Left ventricle myocardium inferior (tissue), 1 donor: ENCODE measurements around the gene USP10. TPM values are rescaled to one million over a fixed set of nuclear protein-coding genes. Genes with fewer than 3 reads are reported as not detected.

Experiments
- DNase-seq: peaks from one replicate; pipeline ENCODE4 v3.0.0-alpha.2; 2020
- H3K27ac ChIP-seq: fragments of 200-600 bp; replicated peaks from 2 replicates; pipeline ENCODE4 v1.8.0; 2021
- H3K27me3 ChIP-seq: fragments of 200-600 bp; 2 replicates; pipeline ENCODE4 v1.8.0; 2021; ENCODE audit warnings: low read depth
- H3K36me3 ChIP-seq: fragments of 200-600 bp; 2 replicates; pipeline ENCODE4 v1.8.0; 2021
- H3K4me1 ChIP-seq: fragments of 200-600 bp; 2 replicates; pipeline ENCODE4 v1.8.0; 2021
- H3K4me3 ChIP-seq: fragments of 200-600 bp; 2 replicates; pipeline ENCODE4 v1.8.0; 2021; ENCODE audit warnings: mild to moderate bottlenecking, moderate library complexity
- H3K9me3 ChIP-seq: fragments of 200-600 bp; replicated peaks from 2 replicates; pipeline ENCODE4 v1.8.0; 2021
- intact Hi-C: fragments of 100-400 bp; cut with micrococcal nuclease; formaldehyde crosslinking; loops from one replicate; pipeline ENCODE4 v1.11.0; 2022
- total RNA-seq: library from RNA; stranded (reverse); fragmentation: NEBNext Ultra II Directional; extraction: Animal tissue kit (Norgen Biotek cat#: 25700); gene quantifications from one replicate; pipeline ENCODE4 v1.2.1, GENCODE V29; 2021
- TF ChIP-seq, protein P1 (sequence below): fragments of 200-600 bp; IDR thresholded peaks from 2 replicates; pipeline ENCODE4 v1.8.0; 2021; ENCODE audit warnings: antibody characterized with exemption, mild to moderate bottlenecking, borderline replicate concordance
- donor health status: DM: no; HTN: yes; CAD: no; lungs with severe emphysema.

The USP10 gene
- total RNA-seq, 1 donor from 2014 or later: 66.7 TPM

DNA sequence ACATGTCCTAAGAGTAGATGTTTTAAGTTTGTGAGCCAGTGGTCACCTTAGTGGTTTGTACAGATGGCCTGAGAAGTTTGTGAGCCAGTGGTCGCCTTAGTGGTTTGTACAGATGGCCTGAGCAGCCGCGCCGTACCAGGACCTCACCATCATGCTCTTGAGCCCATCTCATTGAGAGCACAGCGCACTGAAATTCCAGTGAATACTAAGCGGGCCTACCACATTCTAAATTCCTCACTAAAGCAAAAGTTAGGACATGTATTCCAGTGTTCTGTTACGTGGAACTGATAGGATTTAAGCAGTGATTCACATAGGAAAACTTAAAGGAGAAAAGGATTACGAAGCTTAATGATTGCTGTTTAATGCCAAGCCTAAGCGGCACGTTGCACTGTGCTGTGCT is 3.9 kb downstream of the USP10 start:
- intact Hi-C loops: no loop called here
- TF ChIP-seq, protein P1, sequence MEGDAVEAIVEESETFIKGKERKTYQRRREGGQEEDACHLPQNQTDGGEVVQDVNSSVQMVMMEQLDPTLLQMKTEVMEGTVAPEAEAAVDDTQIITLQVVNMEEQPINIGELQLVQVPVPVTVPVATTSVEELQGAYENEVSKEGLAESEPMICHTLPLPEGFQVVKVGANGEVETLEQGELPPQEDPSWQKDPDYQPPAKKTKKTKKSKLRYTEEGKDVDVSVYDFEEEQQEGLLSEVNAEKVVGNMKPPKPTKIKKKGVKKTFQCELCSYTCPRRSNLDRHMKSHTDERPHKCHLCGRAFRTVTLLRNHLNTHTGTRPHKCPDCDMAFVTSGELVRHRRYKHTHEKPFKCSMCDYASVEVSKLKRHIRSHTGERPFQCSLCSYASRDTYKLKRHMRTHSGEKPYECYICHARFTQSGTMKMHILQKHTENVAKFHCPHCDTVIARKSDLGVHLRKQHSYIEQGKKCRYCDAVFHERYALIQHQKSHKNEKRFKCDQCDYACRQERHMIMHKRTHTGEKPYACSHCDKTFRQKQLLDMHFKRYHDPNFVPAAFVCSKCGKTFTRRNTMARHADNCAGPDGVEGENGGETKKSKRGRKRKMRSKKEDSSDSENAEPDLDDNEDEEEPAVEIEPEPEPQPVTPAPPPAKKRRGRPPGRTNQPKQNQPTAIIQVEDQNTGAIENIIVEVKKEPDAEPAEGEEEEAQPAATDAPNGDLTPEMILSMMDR: no peak

DNA sequence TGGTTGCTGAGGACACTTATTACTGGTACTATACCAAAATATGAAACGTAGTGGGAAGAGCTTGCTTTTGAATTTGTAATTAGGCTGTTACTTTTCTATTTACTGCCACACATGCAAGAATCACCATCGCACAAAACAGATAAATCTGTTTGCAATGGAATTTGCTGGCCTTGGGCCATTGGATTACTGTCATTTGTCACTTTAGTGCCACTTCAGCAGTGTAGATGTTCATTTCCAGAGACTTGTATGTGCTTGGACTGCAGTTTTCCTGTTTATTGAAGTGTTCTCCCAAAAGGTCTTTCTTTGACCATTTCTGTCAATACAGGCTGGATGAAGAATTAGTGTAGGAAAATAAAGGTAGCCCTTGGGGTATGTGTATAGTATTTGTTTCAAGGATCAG is 4.5 kb downstream of the USP10 start:
- intact Hi-C loops: no loop called here
- Histone ChIP-seq H3K4me3 (no peak overlapping the region), H3K4me1 (peaks cover 74% of the 10 kb centered on the region), H3K9me3 (no peaks in the 10 kb centered on the region), H3K27me3 (no peaks in the 10 kb centered on the region), H3K27ac (peak overlapping the region; percentile 6), H3K36me3 (no peaks in the 10 kb centered on the region)
- TF ChIP-seq, protein P1: no peak
- no peak for DNase-seq

More for the DNA sequence above, 3.9 kb downstream of the USP10 start:
- no peaks in the 10 kb centered on the region for H3K27me3 ChIP-seq
- H3K36me3 ChIP-seq: no peaks in the 10 kb centered on the region
- H3K4me3 ChIP-seq: no peak overlapping the region
- H3K27ac ChIP-seq: no peak overlapping the region
- H3K4me1 ChIP-seq: peaks cover 71% of the 10 kb centered on the region
- no peak for DNase-seq
- H3K9me3 ChIP-seq: no peaks in the 10 kb centered on the region

DNA sequence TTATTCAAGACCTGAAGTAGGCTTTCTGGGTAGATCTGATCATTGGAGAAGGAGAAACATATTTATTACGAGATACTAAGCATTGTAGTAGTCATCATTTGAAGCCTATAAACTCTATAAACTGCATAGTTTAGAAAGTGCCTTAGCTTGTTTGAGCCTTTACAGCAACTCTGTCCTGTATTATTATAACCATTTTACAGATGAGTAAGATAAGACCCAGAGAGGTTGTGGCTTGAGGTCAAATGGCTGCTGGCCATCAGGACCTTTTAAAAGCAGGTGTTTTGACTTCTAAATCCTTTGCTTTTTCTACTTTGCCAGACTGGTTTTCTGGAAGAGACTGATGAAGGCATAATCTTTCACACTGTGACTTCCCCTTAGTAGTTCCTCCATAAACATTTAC is 7.1 kb downstream of the USP10 start:
- TF ChIP-seq, protein P1: no peak
- intact Hi-C loops: no loop called here
- no peak overlapping the region for H3K4me3 ChIP-seq
- DNase-seq: no peak
- H3K27me3 ChIP-seq: no peaks in the 10 kb centered on the region
- H3K36me3 ChIP-seq: no peaks in the 10 kb centered on the region
- no peaks in the 10 kb centered on the region for H3K9me3 ChIP-seq
- no peak overlapping the region for H3K27ac ChIP-seq
- peaks cover 76% of the 10 kb centered on the region for H3K4me1 ChIP-seq

DNA sequence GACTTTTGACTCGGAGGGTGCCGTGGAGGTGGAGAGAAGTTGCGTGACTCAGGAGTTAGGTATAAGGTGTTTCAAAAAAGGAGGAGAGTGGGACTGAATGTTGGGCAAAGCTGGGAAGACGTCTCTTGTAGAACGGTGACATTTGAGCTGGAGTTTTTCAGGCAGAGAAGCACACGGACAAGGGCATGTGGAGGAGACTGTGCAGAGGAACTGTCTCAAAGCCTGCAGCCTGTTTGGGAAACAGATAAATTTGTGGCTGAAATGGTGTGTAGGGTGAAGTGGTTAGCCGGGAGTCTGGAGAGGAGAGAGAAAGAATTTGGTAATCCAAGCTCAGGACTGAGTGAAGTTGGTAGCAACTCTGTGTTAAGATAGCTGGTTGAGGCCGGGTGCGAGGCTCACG is 9.8 kb downstream of the USP10 start:
- H3K4me3 ChIP-seq: peak overlapping the region; percentile 3
- no peaks in the 10 kb centered on the region for H3K27me3 ChIP-seq
- no peaks in the 10 kb centered on the region for H3K36me3 ChIP-seq
- peak overlapping the region; percentile 43 for H3K27ac ChIP-seq
- H3K9me3 ChIP-seq: no peaks in the 10 kb centered on the region
- no peak for DNase-seq
- TF ChIP-seq, protein P1: no peak
- H3K4me1 ChIP-seq: peaks cover 74% of the 10 kb centered on the region
- intact Hi-C loops: no loop called here

DNA sequence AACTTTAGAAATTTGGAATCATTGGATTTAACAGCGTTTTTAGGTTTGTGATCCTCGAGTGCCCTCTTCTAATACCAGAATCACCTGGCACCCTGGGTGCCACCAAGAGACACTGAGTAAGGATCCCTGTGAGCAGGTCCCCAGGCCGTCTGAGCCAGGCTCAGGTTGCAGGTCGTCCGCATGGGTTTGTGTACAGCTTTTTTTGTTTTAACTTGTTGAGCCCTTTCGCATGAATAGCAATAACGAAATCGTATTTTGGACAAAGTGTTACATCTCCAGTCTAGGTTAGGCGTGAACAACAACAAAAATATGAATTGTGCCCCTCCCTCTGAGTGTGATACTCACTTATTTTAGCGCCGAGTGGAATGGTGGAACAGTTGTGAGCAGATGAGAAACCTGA is 10.9 kb downstream of the USP10 start:
- no peak for DNase-seq
- H3K36me3 ChIP-seq: no peaks in the 10 kb centered on the region
- no peak overlapping the region for H3K27ac ChIP-seq
- intact Hi-C loops: no loop called here
- no peaks in the 10 kb centered on the region for H3K27me3 ChIP-seq
- H3K4me3 ChIP-seq: no peak overlapping the region
- H3K9me3 ChIP-seq: no peaks in the 10 kb centered on the region
- peaks cover 69% of the 10 kb centered on the region for H3K4me1 ChIP-seq
- TF ChIP-seq, protein P1: no peak
